DOHH2 (cell line): Measurements from ENCODE around the gene DNAI2.

ENCODE experiments used
- H3F3A ChIP-seq: fragments of 200-600 bp; sonication (generic), shearing (Covaris generic); 2 replicates; pipeline ENCODE4 v1.6.0; 2016; ENCODE audit warnings: antibody characterized with exemption, mild to moderate bottlenecking; ENCODE audit not compliant: control insufficient read depth, insufficient read depth
- H3K27ac ChIP-seq: fragments of 200-600 bp; sonication (generic); 2 replicates; pipeline ENCODE4 v1.5.1; 2014; ENCODE audit warnings: low read depth, mild to moderate bottlenecking, low read length, moderate library complexity
- H3K27me3 ChIP-seq: fragments of 200-600 bp; sonication (generic); 2 replicates; pipeline ENCODE4 v1.6.1; 2014; ENCODE audit warnings: mild to moderate bottlenecking, low read length, mixed read lengths; ENCODE audit not compliant: control insufficient read depth
- H3K36me3 ChIP-seq: fragments of 200-600 bp; sonication (generic); 2 replicates; pipeline ENCODE4 v1.6.1; 2014; ENCODE audit warnings: mild to moderate bottlenecking, low read length, moderate library complexity, mixed read lengths; ENCODE audit not compliant: control insufficient read depth
- H3K4me1 ChIP-seq: fragments of 200-600 bp; sonication (generic); 2 replicates; pipeline ENCODE4 v1.6.1; 2014; ENCODE audit warnings: mild to moderate bottlenecking, low read length, mixed read lengths; ENCODE audit not compliant: control insufficient read depth
- H3K4me2 ChIP-seq: fragments of 200-600 bp; sonication (generic); 2 replicates; pipeline ENCODE4 v1.6.0; 2014; ENCODE audit warnings: mild to moderate bottlenecking, low read length, moderate library complexity
- H3K4me3 ChIP-seq: fragments of 200-600 bp; sonication (generic); 2 replicates; pipeline ENCODE4 v1.5.1; 2014; ENCODE audit warnings: mild to moderate bottlenecking, low read length, mixed read lengths
- H3K79me2 ChIP-seq: fragments of 200-600 bp; sonication (generic); 2 replicates; pipeline ENCODE4 v1.6.1; 2014; ENCODE audit warnings: mild to moderate bottlenecking, low read length, mixed read lengths; ENCODE audit not compliant: control insufficient read depth
- H3K9me2 ChIP-seq: fragments of 200-600 bp; sonication (generic); replicated peaks from 2 replicates; pipeline ENCODE4 v1.6.1; 2014; ENCODE audit warnings: mild to moderate bottlenecking, low read length, mixed read lengths; ENCODE audit not compliant: control insufficient read depth
- H3K9me3 ChIP-seq: fragments of 200-600 bp; sonication (generic); 2 replicates; pipeline ENCODE4 v1.6.1; 2014; ENCODE audit warnings: antibody characterized with exemption, low read length, mixed read lengths; ENCODE audit not compliant: control insufficient read depth, insufficient read depth
- H4K20me1 ChIP-seq: fragments of 200-600 bp; sonication (generic); 2 replicates; pipeline ENCODE4 v1.6.0; 2014; ENCODE audit warnings: low read depth, mild to moderate bottlenecking, antibody characterized with exemption, low read length, moderate library complexity; ENCODE audit not compliant: control insufficient read depth, insufficient read depth
- CTCF ChIP-seq: fragments of 200-600 bp; sonication (generic); IDR thresholded peaks from one replicate; pipeline ENCODE4 v1.5.1; 2014; ENCODE audit warnings: antibody characterized with exemption, mild to moderate bottlenecking, low read depth, low read length; ENCODE audit not compliant: poor library complexity, severe bottlenecking
- EZH2phosphoT487 ChIP-seq: fragments of 200-600 bp; sonication (generic); IDR thresholded peaks from 2 replicates; pipeline ENCODE4 v1.6.1; 2017; ENCODE audit warnings: borderline replicate concordance, mild to moderate bottlenecking, antibody characterized with exemption, low read length, moderate library complexity, mixed read lengths

Gene DNAI2

GRCh38 chr17:74239172-74239571 is 34.9 kb upstream of the DNAI2 start:
- TF ChIP-seq EZH2phosphoT487 (no peak), CTCF (no peak)
- Histone ChIP-seq H4K20me1 (no peaks in the 10 kb centered on the region), H3K36me3 (no peaks in the 10 kb centered on the region), H3K79me2 (no peaks in the 10 kb centered on the region), H3K9me3 (no peaks in the 10 kb centered on the region), H3K9me2 (no peaks in the 10 kb centered on the region), H3K4me2 (no peak overlapping the region), H3K4me3 (no peak overlapping the region), H3K4me1 (no peaks in the 10 kb centered on the region), H3K27me3 (no peaks in the 10 kb centered on the region), H3K27ac (no peak overlapping the region), H3F3A (no peaks in the 10 kb centered on the region)

GRCh38 chr17:74240618-74241205 is 33.3 kb upstream of the DNAI2 start:
- H3K4me2 ChIP-seq = no peak overlapping the region
- H3K9me2 ChIP-seq = no peaks in the 10 kb centered on the region
- no peaks in the 10 kb centered on the region for H3F3A ChIP-seq
- no peaks in the 10 kb centered on the region for H3K79me2 ChIP-seq
- no peaks in the 10 kb centered on the region for H3K27me3 ChIP-seq
- TF ChIP-seq EZH2phosphoT487 (no peak), CTCF (no peak)
- H3K9me3 ChIP-seq = no peaks in the 10 kb centered on the region
- H4K20me1 ChIP-seq = no peaks in the 10 kb centered on the region
- H3K4me3 ChIP-seq = no peak overlapping the region
- no peaks in the 10 kb centered on the region for H3K36me3 ChIP-seq
- H3K4me1 ChIP-seq = no peaks in the 10 kb centered on the region
- no peak overlapping the region for H3K27ac ChIP-seq

GRCh38 chr17:74241431-74241830 is 32.6 kb upstream of the DNAI2 start:
- Histone ChIP-seq H4K20me1 (no peaks in the 10 kb centered on the region), H3K27me3 (no peaks in the 10 kb centered on the region), H3F3A (no peaks in the 10 kb centered on the region), H3K79me2 (no peaks in the 10 kb centered on the region), H3K4me2 (no peak overlapping the region), H3K9me3 (peaks cover under 1% of the 10 kb centered on the region; the same call in 1 of the 2 replicates), H3K4me1 (no peaks in the 10 kb centered on the region), H3K9me2 (no peaks in the 10 kb centered on the region), H3K36me3 (no peaks in the 10 kb centered on the region), H3K4me3 (no peak overlapping the region), H3K27ac (no peak overlapping the region)
- TF ChIP-seq CTCF (no peak), EZH2phosphoT487 (no peak)
